NCI-H146 (cell line): ENCODE results near the gene ENO3.
"Not testable (repeated sequence)": the region's sequence is repeated elsewhere in the genome, so short reads cannot be mapped to it uniquely, and the experiment has no call there.

Source experiments
- DNase-seq: peaks from one replicate; lab custom pipeline; 2025; lab: John Stamatoyannopoulos, UW

Gene ENO3

DNA sequence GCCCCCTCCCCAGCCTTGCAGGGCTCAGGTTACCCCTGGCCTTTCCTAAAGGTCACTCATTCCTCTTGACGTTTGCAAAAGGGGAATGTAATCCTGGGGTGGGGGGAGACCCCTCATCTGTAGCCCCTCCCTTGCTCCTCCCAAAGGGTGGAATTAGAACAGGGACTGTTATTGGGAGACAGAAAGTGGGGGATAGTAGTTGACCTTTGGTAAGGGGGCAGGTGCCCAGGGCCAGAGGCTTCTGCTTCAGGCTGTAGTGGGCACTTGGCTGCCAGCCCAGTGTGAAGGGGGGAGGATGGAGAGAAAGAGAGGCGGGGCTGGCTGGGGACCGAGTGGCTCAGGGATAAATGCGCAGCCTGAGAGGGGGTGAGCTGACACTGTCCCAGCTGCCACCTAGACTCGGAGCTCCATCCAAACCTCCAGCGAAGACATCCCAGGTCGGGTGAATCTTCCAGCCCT lies at the start of gene ENO3:
Gene ENO3 (plus strand): TSS at position 374 of the 459 bp plus-strand sequence. CDS start 711 bp downstream, outside the sequence.
- peak; percentile 42 for DNase-seq

DNA sequence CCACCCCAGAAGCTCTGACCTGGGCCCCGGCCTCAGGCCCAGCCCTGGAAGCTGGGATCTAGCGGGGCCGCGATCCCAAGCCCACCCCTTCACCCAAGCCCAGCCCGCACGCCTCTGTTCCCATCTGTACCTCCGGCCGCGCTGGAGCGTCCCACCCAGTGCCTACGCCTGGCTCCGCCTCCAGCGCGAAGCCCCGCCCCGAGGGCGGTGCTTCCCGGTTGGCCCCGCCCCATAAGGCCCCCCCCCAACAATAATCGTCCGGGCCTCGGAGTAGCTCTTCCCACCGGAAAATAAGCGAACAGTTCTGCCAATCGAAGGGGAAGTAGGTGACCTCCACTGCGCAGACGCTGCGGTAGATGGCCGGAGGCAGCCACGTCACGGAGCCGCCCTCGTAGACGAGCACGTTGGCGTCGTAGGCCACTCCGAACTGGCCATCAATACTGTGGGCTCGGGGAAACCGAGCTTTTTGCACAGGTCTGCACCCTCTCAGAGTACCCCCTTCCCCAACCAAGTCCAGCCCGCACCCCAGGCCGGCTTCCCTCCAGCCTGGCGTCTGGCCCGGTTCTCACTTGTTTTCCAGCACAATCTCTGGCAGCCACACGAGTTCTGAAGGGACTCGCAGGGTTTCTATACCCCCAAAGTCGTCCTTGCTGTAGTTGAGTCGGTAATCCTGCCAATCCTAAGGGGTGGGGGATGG lies 49.1 kb upstream of the ENO3 start:
- no peak for DNase-seq

DNA sequence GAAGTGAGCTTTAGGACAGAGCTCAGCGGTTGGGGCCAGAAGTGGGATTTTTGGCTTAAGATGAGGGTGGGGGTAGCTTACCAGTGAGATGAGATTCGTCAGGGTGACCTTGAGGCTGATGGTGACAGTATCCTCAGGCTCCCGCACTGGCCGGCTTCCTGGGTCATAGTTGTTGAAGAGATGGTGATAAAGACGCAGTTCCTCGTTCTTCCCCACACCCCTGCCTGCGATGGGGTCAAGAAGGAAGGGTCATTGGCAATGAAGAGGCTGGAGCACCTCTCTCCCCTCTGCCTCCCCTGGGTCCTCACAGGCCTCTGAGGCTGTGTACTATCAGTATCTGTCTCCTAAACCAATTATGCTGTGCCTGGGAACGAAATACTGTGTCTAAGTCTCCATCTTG lies 48.4 kb upstream of the ENO3 start:
- DNase-seq = no peak

DNA sequence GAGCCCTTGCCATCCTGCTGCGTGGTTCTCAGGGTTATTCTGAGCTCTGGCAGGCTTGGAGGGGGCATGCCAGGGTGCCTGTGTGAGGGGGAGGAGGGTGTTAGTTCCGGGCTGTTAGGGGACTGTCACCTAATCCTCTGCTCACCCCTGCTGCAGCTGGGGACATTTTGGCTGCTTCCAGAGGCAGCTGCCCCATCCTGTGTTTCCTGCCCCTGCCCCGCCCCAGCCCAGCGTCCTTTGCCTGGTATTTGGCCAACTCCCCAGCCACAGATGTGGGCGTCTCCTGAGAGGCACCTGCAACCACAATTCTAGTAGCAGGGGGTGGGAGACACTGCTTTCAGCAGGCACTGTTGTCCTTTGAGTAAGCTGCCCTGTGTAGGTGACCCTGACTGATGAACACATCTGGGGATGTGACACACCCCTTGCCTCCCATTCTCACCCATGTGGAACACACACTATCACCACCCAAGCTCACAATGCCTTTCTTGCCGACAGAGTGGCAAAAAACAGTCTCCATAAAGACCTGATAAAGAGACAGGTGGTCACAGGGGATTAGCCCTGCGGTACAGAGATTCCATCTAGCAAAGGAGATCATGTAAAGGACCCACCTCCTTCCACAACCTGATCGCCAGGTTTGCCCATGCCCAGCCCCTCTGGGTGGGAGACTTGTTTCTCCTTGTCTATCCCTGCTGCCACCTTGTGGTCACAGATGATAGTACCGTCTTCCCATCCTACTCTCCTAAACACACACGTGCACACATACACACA lies 47.7 kb upstream of the ENO3 start, which contains the start of gene CHRNE:
Gene CHRNE (minus strand): TSS at position 48 of the 768 bp plus-strand sequence. CDS start 35 bp downstream, at position 13.
- DNase-seq = peak; percentile 84

DNA sequence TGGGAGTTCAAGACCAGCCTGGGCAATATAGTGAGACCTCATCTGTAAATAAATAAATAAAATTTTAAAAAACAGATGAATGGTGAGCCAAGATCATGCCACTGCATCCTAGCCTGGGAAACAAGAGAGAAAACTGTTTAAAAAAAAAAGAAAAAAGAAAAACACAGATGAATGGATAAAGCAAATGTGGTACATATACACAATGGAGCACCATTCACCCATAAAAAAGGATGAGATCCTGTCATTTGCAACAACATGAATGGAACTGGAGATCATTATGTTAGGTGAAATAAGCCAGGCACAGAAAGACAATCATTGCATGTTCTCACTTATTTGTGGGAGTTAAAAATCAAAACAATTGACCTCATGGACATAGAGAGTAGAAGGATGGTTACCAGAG lies 44.3 kb upstream of the ENO3 start:
- not testable (repeated sequence) for DNase-seq

DNA sequence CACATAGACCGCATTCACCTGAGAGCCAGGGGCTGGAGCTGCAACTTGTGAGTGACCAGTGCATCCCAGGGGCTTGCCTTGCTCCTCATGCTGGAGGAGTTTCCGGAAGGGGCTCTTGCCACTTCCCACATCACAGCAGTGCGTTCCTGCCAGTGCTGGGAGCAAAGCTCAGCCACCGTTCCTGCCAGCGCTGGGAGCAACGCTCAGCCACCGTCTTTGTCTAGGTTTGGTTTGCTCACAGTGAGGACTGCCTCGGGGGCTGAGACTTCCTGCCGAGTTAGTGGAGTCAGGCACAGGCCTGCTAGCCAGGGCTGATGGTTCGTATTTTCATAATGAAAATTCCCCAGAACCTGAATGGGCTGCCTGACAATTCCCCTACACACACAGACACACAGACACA lies 42.6 kb upstream of the ENO3 start:
- peak; percentile 86 for DNase-seq

DNA sequence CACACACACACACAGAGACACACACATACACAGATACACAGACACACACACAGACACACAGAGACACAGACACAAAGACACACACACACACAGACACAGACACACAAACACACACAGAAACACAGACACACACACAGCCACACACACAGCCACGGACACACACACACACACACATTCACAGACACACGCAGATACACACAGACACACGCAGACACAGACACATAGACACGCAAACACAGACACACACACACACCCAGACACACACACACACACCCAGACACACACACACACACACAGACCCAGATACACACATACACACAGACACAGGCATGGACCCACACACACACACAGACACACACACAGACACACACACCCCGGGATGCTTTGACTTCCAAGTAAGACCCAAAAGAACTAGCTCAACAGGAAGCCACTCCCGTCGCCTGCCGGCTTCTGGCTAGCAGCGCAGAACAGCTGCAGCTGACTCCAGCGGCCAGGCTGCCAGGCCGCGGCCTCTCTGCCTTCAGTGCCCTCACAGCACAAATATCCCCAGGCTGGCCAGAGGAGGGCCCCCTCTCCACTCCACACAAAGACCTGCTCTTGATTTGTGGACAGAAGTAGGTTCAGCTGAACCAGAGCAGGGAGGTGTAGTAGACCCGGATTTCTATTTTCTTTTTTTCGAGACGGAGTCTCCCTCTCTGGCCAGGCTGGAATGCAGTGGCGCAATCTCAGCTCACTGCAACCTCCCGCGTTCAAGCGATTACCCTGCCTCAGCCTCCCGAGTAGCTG lies 42.0 kb upstream of the ENO3 start:
- DNase-seq = peak; percentile 88

DNA sequence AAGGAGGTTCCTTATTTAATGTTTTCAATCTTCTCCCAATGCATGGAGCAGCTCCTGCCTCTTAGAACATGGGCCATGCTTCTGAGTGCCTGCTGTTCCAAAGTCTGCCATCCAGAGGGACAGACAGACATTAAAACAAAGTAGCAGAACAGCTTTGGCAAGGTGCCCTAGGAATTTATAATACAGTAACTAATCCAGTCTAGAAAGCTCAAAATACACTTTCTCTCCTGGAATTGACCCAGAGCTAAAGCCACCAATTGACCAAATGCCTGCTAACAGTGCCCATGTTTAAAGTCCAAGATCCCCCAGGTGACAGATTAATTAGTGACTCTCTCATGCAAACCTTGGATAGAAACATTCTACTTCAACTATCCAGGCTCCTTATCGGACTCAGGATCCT lies 36.9 kb upstream of the ENO3 start:
- DNase-seq = no peak

DNA sequence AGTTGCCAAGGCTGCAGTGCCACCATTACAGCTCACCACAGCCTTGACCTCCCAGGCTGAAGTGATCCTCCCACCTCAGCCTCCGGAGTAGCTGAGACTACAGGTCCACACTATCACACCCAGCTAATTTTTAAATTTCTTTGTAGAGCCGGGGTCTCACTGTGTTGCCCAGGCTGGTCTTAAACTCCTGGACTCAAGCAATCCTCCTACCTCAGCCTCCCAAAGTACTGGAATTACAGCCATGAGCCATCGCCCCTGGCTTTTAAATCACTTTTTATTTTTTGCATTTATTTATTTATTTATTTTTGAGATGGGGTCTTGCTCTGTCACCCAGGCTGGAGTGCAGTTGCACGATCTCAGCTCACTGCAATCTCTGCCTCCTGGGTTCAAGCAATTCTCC lies 36.4 kb upstream of the ENO3 start:
- DNase-seq = not testable (repeated sequence)

DNA sequence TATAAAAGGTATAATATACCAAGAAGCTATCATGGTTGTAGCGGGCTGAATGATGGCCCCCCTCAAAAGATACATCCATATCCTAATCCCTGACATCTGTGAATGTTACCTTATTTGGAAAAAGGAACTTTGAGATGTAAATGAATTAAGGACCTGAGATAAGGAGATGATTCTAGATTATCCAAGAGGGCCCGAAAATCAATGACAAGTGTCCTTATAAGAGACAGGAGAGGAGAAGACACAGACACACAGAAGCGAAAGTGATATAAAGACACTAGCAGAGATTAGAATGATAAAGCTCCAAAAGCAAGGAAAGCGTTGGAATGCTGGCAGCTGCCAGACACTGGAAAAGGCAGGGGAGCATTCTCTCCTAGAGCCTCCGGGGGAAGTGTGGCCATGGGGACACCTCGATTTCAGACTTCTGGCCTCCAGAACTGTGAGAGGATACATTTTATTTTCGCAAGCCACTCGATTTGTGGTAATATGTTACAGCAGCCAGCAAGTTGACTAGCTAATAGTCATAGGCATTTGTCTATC lies 31.3 kb upstream of the ENO3 start:
- no peak for DNase-seq

DNA sequence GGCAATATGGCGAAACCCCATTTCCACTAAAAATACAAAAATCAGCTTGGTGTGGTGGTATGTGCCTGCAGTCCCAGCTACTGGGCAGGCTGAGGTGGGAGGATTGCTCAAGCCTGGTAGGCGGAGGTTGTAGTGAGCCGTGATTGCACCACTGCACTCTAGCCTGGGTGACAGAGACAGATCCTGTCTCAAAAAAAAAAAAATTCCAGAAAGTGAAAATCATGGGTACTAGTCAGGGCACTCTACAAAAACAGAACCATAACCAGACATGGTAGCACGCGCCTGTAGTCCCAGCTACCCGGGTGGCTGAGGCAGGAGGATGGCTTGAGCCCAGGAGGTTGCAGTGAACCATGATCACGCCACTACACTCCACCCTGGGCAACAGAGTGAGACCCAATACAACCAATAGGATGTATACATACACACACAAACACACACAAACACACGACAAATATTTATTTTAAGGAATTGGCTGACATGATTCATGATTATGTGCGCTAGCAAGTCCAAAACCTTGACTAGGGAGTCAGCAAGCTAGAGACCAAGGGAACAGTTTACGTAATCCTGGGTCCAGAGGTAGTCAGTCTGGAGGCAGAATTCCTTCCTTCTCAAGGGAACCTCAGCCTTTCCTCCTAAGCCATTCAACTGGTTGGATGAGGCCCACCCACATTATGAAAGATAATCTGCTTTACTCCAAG lies 30.4 kb upstream of the ENO3 start:
- no peak for DNase-seq

DNA sequence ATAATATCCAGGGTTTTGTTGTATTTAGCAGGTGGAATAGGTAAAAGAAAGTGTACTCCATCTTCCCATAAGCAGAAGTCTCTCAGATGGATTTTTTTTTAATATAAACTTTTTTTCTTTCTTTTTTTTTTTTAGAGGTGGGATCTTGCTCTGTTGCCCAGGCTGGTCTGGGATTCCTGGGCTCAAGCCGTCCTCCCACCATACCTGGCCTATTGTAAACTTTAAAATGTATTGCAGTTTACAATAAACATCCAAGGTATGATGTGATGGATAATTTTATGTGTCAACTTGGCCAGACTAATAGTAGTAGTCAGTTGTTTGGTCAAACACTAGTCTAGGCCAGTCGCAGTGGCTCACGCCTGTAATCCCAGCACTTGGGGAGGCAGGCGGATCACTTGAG lies 29.6 kb upstream of the ENO3 start:
- DNase-seq = no peak

DNA sequence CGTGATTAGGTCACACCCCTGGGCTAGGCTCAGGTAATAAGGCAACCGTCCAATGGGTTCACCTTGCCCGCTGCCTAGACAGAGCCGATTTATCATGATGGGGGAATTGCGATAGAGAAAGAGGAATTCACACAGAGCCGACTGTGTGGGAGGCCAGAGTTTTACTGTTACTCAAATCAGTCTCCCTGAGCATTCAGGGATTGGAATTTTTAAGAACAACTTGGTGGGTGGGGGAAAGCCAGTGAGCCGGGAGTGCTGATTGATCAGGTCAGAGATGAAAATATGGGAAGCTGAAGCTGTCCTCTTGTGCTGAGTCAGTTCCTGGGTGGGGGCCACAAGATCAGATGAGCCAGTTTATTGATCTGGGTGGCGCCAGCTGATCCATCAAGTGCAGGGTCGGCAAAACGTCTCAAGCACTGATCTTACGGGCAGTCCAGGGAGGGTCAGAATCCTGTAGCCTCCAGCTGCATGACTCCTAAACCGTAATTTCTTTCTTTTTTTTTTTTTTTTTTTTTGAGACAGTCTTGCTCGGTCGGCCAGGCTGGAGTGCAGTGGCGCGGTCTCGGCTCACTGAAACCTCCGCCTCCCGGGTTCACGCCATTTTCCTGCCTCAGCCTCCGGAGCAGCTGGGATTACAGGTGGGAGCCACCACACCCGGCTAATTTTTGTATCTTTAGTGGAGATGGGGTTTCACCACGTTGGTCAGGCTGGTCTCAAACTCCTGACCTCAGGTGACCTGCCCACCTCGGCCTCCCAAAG lies 24.2 kb upstream of the ENO3 start:
- not testable (repeated sequence) for DNase-seq

DNA sequence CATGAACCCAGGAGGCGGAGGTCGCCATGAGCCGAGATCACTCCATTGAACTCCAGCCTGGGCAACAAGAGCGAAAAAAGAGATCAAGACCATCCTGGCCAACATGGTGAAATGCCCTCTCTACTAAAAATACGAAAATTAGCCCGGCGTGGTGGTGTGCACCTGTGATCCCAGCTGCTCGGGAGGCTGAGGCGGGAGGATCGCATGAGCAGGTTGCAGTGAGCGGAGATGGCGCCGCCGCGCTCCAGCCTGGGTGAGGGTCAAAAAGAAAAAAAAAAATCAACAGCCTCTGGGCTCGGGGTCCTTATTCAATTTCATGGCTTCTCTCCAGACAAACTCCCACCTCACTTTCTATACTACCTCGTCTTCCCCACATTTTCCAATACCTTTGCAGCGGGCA lies 22.0 kb upstream of the ENO3 start:
- no peak for DNase-seq

DNA sequence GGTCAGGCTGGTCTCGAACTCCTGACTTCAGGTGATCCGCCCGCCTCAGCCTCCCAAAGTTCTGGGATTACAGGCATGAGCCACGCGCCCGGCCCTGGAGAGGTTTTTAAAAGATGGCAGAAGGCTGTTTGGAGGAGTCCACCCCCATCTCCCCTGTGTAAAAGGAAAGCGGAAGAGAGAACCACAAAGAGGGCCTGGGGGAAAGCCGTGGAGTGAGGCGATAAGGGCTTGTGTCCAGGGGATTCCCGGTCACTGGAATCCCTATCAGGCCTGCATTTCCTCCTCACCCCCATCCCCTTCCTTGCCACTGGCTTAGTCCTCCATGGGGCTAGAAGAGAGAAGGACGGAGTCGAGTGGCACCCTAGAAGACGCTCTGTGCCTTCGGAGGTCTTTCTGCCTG lies 19.0 kb upstream of the ENO3 start, which contains the start of gene GP1BA:
Gene GP1BA (plus strand): TSS at position 315 of the 400 bp plus-strand sequence. CDS start 328 bp downstream, outside the sequence.
- DNase-seq = no peak

DNA sequence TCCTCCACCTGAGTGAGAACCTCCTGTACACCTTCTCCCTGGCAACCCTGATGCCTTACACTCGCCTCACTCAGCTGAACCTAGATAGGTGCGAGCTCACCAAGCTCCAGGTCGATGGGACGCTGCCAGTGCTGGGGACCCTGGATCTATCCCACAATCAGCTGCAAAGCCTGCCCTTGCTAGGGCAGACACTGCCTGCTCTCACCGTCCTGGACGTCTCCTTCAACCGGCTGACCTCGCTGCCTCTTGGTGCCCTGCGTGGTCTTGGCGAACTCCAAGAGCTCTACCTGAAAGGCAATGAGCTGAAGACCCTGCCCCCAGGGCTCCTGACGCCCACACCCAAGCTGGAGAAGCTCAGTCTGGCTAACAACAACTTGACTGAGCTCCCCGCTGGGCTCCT lies 18.2 kb upstream of the ENO3 start:
- DNase-seq = no peak

DNA sequence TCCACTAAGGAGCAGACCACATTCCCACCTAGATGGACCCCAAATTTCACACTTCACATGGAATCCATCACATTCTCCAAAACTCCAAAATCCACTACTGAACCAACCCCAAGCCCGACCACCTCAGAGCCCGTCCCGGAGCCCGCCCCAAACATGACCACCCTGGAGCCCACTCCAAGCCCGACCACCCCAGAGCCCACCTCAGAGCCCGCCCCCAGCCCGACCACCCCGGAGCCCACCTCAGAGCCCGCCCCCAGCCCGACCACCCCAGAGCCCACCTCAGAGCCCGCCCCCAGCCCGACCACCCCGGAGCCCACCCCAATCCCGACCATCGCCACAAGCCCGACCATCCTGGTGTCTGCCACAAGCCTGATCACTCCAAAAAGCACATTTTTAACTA lies 17.3 kb upstream of the ENO3 start:
- DNase-seq = no peak

DNA sequence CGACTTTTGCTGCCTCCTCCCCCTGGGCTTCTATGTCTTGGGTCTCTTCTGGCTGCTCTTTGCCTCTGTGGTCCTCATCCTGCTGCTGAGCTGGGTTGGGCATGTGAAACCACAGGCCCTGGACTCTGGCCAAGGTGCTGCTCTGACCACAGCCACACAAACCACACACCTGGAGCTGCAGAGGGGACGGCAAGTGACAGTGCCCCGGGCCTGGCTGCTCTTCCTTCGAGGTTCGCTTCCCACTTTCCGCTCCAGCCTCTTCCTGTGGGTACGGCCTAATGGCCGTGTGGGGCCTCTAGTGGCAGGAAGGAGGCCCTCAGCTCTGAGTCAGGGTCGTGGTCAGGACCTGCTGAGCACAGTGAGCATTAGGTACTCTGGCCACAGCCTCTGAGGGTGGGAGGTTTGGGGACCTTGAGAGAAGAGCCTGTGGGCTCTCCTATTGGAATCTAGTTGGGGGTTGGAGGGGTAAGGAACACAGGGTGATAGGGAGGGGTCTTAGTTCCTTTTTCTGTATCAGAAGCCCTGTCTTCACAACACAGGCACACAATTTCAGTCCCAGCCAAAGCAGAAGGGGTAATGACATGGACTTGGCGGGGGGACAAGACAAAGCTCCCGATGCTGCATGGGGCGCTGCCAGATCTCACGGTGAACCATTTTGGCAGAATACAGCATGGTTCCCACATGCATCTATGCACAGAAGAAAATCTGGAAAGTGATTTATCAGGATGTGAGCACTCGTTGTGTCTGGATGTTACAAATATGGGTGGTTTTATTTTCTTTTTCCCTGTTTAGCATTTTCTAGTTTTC lies 16.5 kb upstream of the ENO3 start:
- peak; percentile 47 for DNase-seq

DNA sequence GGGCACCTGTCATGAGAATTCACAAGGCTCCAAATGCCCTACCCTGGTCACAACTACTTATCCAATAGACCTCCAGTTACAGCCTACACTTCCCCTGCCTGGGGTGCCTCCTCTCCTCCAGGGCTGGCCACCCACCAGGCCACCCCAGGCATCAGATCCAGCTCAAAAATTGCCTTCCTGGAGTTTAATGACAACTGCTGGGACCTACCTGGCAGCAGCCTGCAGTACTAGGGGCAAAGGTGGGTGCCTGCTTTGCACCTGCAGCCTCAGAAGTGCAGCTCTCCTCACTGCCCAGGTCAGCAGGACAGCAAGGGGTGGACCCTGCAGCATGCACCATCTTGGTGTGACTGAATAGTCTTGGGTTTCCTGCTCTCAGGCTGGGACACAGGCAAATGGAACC lies 15.3 kb upstream of the ENO3 start:
- no peak for DNase-seq

DNA sequence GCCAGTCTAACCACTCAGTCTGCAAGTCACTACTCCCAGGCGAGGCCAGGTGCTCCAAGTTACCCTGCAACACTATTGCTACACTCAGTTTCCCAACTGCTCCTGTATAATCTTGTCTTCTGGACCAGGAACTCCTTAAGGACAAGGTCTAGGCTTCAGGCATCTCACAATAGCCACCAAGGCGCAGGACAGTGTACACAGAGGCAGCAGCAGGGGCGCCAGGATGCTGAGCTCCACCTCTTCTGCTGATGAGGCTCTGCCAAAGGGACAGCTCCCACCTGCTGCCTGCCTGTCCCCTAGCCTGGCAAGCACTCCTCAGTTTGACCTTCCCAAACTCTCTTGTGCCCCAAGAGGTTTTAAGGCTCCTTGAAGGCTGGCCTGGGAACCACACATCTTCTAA lies 14.5 kb upstream of the ENO3 start:
- DNase-seq = no peak
